HG03354 (cell line): ENCODE results near the gene CMTR2.

Experiments
- ATAC-seq: cut with Tn5 transposase; IDR thresholded peaks from one replicate; pipeline ENCODE4 v1.9.1; 2021; ENCODE audit warnings: mild to moderate bottlenecking; ENCODE audit not compliant: unreplicated experiment, poor library complexity, severe bottlenecking

Gene CMTR2

GRCh38 chr16:71282943-71283342 lies 6.3 kb downstream of the CMTR2 start:
- ATAC-seq = no peak

- no peak for ATAC-seq
These were observed 12.4 kb downstream of the CMTR2 start for GRCh38 chr16:71276589-71277334.

GRCh38 chr16:71273384-71273783 lies 15.8 kb downstream of the CMTR2 start:
- no peak for ATAC-seq

GRCh38 chr16:71264299-71264698 lies 24.9 kb downstream of the CMTR2 start:
- no peak for ATAC-seq

GRCh38 chr16:71263582-71263981 lies 25.6 kb downstream of the CMTR2 start:
- no peak for ATAC-seq

GRCh38 chr16:71262391-71262790 lies 26.8 kb downstream of the CMTR2 start:
- no peak for ATAC-seq

GRCh38 chr16:71260995-71261394 lies 28.2 kb downstream of the CMTR2 start:
- no peak for ATAC-seq

- no peak for ATAC-seq
These were observed 30.1 kb downstream of the CMTR2 start for GRCh38 chr16:71259086-71259485.

GRCh38 chr16:71258372-71258771 lies 30.8 kb downstream of the CMTR2 start:
- no peak for ATAC-seq

- ATAC-seq = no peak
These were observed 31.4 kb downstream of the CMTR2 start for GRCh38 chr16:71257768-71258167.

GRCh38 chr16:71255721-71256120 lies 33.5 kb downstream of the CMTR2 start:
- ATAC-seq = no peak

- ATAC-seq = no peak
These were observed 34.2 kb downstream of the CMTR2 start for GRCh38 chr16:71254832-71255525.

GRCh38 chr16:71250461-71251235 lies 38.6 kb downstream of the CMTR2 start:
- no peak for ATAC-seq

GRCh38 chr16:71249399-71249798 lies 39.8 kb downstream of the CMTR2 start:
- ATAC-seq = no peak

GRCh38 chr16:71247478-71247877 lies 41.7 kb downstream of the CMTR2 start:
- no peak for ATAC-seq

GRCh38 chr16:71246309-71246708 lies 42.9 kb downstream of the CMTR2 start:
- no peak for ATAC-seq

- ATAC-seq = no peak
These were observed 44.7 kb downstream of the CMTR2 start for GRCh38 chr16:71244521-71244920.

GRCh38 chr16:71242601-71243000 lies 46.6 kb downstream of the CMTR2 start:
- no peak for ATAC-seq

- no peak for ATAC-seq
These were observed 47.2 kb downstream of the CMTR2 start for GRCh38 chr16:71242036-71242435.
